Renal cortical epithelial cell (primary cell): Measurements from ENCODE around the gene VAT1L. TPM values are rescaled to one million over a fixed set of nuclear protein-coding genes. Genes with fewer than 3 reads are reported as not detected.
"Not testable (repeated sequence)": the region's sequence is repeated elsewhere in the genome, so short reads cannot be mapped to it uniquely, and the experiment has no call there.

Source experiments
- DNase-seq: peaks from one replicate; pipeline ENCODE4 v3.0.0-alpha.2; 2011; ENCODE audit warnings: low read depth
- total RNA-seq: library from RNA; depleted of rRNA; stranded (reverse); fragments of >200 nt; gene quantifications from 2 replicates; pipeline ENCODE4 v1.2.3, GENCODE V29; 2014

The VAT1L gene
- total RNA-seq, 1 donor from 2014 or later = 0.10 TPM

GRCh38 chr16:77912617-77913016 is 124.3 kb downstream of the VAT1L start:
- DNase-seq = no peak

GRCh38 chr16:77913738-77914253 is 125.4 kb downstream of the VAT1L start:
- DNase-seq = no peak

GRCh38 chr16:77916111-77916510 is 127.7 kb downstream of the VAT1L start:
- no peak for DNase-seq

GRCh38 chr16:77917971-77918370 is 129.6 kb downstream of the VAT1L start:
- no peak for DNase-seq

- DNase-seq = no peak
Observed at GRCh38 chr16:77918809-77919707, 130.7 kb downstream of the VAT1L start.

- no peak for DNase-seq
Observed at GRCh38 chr16:77919761-77920415, 131.5 kb downstream of the VAT1L start.

- no peak for DNase-seq
Observed at GRCh38 chr16:77920984-77921383, 132.6 kb downstream of the VAT1L start.

- DNase-seq = no peak
Observed at GRCh38 chr16:77922228-77922754, 133.9 kb downstream of the VAT1L start.

- no peak for DNase-seq
Observed at GRCh38 chr16:77925531-77925930, 137.2 kb downstream of the VAT1L start.

- DNase-seq = no peak
Observed at GRCh38 chr16:77928096-77928495, 139.7 kb downstream of the VAT1L start.

GRCh38 chr16:77929004-77929403 is 140.6 kb downstream of the VAT1L start:
- no peak for DNase-seq

- DNase-seq = no peak
Observed at GRCh38 chr16:77931058-77931457, 142.7 kb downstream of the VAT1L start.

GRCh38 chr16:77937473-77938149 is 149.2 kb downstream of the VAT1L start:
- DNase-seq = no peak

- no peak for DNase-seq
Observed at GRCh38 chr16:77938913-77939312, 150.5 kb downstream of the VAT1L start.

- no peak for DNase-seq
Observed at GRCh38 chr16:77939968-77940367, 151.6 kb downstream of the VAT1L start.

GRCh38 chr16:77943801-77944200 is 155.4 kb downstream of the VAT1L start:
- DNase-seq = no peak

- no peak for DNase-seq
Observed at GRCh38 chr16:77944631-77945030, 156.3 kb downstream of the VAT1L start.

- no peak for DNase-seq
Observed at GRCh38 chr16:77945126-77945525, 156.8 kb downstream of the VAT1L start.

- no peak for DNase-seq
Observed at GRCh38 chr16:77946823-77947222, 158.5 kb downstream of the VAT1L start.

GRCh38 chr16:77947590-77947989 is 159.2 kb downstream of the VAT1L start:
- DNase-seq = not testable (repeated sequence)

- no peak for DNase-seq
Observed at GRCh38 chr16:77948835-77949234, 160.5 kb downstream of the VAT1L start.

GRCh38 chr16:77949445-77949844 is 161.1 kb downstream of the VAT1L start:
- no peak for DNase-seq
